ENCODE data around the gene SCGB1C2.
"Not testable (repeated sequence)": the region's sequence is repeated elsewhere in the genome, so short reads cannot be mapped to it uniquely, and the experiment has no call there.

SCGB1C2 gene

DNA sequence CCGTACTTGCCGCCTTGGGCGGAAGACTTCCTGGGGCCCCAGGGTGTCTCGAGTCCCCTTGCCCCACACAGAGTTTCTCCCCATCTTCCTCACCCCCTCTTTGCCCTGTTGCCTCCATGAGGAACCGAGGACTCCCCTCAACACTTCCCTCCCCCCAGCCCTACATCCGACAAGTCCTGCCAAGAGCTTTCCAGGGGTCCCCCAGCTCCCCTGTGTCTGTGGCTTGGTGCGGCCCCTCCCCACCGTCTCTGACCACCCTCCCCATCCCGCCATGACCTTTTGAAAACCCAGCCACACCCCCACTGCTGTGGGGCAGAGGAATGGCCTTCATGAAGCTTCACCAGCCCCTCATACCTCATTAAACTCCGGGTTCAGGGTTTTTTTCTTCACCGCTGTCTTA is 11.4 kb downstream of the SCGB1C2 start:
- no peak for DNase-seq (ENCODE audit: low read depth in 2 of 3, low spot score in 1 of 3)

DNA sequence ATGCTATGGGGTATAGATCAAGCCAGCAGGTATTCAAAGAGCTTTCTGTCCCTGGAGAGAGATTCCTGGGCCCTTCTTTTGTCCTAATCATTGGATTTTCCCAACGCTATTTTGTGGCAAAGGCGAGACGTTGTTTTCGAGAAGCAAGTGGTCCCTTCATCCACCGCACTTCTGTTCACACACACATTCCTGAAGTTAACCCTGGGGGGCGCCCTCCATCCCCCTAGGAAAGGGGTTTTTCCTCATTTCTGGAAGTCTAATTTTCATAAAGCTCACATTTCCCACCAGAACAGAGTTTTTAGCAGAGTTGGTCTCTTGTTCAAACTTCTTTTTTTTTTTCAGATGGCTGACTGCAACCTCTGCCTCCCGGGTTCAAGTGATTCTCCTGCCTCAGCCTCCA is 11.9 kb downstream of the SCGB1C2 start:
- DNase-seq (ENCODE audit: low read depth in 2 of 3, low spot score in 1 of 3), result no peak

DNA sequence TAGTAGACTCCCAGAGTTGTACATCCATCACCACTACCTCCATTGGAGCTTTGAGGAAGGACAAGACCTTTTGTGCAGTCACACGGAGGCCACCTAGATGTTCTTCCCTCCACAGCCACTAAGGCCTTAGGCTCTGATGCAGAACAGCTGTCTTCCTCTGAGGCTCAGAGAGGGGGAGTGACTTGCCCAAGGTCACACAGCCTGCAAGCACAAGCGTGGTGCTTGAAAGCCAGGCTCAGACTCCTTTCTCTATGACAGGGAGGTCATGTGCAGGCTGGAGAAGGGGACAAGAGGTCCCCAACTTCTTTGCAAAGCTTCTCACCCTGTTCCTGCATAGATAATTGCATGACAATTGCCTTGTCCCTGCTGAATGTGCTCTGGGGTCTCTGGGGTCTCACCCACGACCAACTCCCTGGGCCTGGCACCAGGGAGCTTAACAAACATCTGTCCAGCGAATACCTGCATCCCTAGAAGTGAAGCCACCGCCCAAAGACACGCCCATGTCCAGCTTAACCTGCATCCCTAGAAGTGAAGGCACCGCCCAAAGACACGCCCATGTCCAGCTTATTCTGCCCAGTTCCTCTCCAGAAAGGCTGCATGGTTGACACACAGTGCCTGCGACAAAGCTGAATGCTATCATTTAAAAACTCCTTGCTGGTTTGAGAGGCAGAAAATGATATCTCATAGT is 12.7 kb downstream of the SCGB1C2 start:
- no peak for DNase-seq (ENCODE audit: low read depth in 2 of 3, low spot score in 1 of 3)

DNA sequence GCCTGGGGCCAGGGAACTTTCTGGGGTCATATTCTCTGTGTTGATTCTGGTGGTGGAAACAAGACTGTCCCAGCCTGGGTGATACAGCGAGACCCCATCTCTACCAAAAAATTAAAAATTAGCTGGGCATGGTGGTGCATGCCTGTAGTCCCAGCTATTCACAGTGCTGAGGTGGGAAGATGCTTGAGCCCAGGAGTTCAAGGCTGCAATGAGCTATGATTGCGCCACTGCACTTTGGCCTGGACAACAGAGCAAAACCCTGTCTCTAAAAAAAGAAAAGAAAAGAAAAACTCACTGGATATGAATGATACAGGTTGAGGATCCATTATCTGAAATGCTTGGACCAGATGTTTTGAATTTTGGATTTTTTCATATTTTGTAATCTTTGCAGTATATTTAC is 13.6 kb downstream of the SCGB1C2 start:
- no peak for DNase-seq (ENCODE audit: low read depth in 2 of 3, low spot score in 1 of 3)

DNA sequence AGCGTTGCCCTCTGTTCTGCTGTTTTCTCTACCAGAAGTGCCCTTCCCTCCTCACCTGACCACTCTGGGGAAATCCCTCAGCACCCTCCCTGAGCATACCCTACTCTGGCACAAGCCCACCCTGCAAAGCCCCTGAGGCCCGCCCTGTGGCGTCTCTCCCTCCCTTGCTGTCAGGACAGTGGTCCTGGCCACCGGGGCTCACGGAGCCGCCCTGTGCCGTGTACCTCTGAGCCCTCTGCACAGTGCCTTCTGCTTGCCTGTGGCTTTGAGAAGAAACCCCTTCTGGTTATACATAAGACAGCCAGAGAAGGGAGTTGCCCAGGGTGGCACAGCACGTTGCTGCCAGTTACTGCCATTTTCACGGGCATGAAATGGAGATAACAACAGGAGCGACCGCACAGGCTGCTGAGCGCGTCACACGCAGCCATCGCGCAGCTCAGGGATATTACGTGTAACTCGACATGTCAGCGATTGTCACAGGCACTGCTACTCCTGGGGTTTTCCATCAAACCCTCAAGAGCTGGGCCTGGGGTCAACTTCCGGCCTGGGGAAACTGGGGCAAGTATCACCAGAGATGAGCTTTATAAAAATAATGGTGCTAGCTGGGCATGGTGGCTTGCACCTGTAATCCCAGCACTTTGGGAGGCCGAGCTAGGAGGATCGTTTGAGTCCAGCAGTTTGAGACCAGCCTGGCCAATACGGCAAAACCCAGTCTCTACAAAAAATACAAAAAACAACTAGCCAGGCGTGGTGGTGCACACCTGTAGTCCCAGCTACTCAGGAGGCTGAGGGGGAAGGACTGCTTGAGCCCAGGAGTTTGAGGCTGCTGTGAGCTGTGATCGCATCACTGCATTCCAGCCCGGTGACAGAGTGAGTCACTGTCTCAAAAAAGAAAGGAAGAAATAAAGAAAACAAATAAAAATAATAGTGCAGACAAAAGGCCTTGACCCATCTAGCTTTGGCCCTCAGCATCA is 14.8 kb downstream of the SCGB1C2 start:
- no peak for DNase-seq (ENCODE audit: low read depth in 2 of 3, low spot score in 1 of 3)

DNA sequence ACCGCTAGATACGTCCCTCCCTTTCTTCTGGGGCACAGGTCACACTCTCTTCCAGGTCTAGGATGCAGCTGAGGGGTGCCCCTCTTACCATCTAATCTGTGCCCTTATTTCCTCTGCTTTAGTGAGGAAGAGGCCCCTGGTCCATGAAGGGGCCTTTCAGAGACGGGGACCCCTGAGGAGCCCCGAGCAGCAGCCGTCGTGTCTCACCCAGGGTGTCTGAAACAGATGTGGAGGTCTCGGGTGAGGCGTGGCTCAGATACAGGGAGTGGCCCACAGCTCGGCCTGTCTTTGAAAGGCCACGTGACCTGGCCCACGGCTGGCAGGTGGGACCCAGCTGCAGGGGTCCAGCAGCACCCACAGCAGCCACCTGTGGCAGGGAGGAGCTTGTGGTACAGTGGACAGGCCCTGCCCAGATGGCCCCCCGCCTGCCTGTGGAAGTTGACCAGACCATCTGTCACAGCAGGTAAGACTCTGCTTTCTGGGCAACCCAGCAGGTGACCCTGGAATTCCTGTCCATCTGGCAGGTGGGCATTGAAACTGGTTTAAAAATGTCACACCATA is 15.6 kb downstream of the SCGB1C2 start:
- DNase-seq (ENCODE audit: low read depth in 2 of 3, low spot score in 1 of 3), result no peak

DNA sequence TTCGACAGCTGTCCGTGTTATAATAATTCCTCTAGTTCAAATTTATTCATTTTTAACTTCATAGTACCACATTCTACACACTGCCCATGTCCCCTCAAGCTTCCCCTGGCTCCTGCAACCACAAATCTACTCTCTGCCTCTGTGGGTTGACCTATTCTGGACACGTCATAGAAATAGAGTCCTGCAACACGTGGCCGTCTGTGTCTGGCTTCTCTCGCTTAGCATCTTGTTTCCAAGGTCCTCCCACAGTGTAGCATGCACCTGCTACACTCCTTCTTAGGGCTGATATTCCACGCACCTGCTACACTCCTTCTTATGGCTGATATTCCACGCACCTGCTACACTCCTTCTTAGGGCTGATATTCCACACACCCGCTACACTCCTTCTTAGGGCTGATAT is 16.5 kb downstream of the SCGB1C2 start:
- no peak for DNase-seq (ENCODE audit: low read depth in 2 of 3, low spot score in 1 of 3)

DNA sequence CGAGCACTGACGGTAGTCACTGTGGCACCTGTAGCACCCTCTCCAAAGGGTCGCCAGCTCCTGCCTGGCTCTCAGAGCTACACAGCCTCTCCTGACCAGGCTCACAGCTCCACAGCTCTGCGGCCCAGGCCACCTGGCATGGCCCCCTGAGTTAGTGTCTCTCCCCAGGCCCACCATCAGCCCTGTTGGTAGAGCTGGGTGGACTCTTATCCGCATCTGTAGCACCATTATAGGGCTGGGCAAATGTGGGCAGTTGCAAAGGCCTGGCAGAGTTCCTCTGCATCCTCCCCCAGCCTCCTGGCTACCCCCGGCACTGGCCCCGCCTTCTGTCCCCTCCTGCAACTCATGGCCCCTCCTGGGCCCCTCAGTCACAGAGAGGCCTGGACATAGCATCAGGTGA is 18.2 kb downstream of the SCGB1C2 start:
- no peak for DNase-seq (ENCODE audit: low read depth in 2 of 3, low spot score in 1 of 3)

DNA sequence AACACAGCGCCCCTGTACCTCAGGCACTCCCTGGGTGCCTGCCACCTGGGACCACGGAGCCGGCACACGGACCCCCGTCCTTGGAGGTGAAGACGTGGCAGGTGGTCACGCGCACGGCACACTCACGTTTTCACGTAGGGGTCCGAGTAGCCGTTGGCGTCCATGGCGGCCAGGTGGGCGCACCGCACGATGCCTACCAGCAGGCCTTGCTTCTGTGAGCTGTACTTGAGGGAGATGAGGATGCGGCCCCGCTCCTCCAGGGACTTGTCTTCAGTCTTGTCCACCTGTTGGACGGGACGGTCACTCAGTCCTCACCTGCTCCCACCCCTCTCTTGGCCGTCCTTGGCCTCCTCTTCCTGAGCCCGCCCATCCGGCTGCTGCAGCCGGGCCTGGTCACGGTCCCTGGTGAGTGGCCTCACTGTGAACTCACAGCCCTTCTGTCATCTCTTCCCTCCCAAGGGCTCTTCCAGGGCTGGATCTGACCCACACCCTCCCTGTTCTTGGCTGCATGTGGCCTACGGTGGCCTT is 18.8 kb downstream of the SCGB1C2 start:
- DNase-seq (ENCODE audit: low read depth in 2 of 3, low spot score in 1 of 3), result no peak

DNA sequence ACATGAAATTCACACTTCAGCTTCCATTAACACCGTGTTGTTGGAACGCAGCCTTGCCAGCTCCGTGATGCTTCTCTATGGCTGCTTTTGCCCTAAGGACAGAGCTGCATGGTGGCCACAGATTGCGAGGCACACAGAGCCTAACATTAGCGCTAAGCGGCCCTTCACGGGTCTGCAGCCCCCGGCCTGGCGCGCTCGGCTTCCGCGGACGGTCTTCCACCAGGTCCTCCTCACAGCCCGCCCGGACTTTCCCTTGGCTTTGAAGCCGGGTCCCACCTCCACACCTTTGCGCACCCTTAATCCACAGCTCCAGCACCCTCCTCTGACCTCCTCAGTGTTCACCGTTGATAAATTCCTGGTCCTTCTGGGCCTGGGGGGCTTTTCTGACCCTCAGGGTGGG is 19.6 kb downstream of the SCGB1C2 start:
- DNase-seq (ENCODE audit: low read depth in 2 of 3, low spot score in 1 of 3), result no peak

DNA sequence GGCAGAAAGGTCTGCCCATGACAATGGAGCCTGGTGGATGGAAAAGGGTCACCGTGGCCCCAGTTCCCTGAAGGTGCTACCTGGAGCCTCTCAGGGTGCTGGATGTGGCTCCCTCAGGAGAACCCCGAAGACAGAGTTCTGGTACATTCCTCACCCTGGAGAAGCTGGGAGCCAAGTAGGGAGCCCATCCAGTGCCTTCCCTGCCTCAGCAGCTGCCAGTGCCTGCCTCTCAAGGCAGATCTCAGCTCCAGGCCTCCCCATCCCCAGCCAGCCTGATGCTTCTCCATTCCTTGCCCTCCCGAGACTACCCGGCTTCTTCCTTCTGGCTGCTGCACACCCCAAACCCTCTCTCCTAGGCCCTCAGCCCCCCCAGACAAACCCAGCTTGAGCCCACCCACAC is 20.5 kb downstream of the SCGB1C2 start:
- DNase-seq (ENCODE audit: low read depth in 2 of 3, low spot score in 1 of 3), result no peak

DNA sequence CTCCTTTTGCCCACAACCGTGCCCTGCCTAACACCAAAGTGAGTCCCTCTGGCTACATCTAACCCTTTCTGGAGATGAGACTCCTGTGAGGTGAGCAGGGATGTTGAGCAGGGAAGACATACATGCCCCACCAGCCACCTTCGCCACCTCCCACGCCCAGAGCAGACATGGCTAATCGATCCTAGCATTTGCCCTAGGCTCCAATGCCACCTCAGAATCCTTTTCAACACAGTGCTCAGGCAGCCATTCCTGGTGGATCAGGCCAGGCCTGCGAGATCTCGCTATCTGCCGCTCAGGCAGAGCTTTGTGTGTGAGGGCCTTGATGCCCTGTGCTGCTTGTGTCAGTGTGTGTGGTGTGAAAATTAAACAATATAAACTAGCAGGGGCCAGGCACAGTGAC is 21.0 kb downstream of the SCGB1C2 start:
- no peak for DNase-seq (ENCODE audit: low read depth in 2 of 3, low spot score in 1 of 3)

DNA sequence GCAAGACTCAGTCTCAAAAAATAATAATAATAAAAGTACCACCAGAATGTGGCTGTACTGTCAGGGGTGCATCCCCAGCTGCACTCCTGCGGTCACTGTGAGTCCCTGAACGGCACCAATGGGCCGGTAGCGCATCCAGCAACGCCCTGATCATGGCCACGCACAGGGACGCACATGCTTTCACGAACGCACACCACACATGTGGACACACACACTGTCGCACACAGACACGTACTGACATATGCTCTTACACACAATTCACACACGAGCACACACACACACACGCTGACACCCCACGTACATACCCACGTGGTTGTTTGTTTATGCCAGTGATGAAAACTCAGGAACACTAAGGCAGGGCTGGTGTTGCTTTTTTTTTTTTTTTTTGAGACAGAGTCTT is 22.2 kb downstream of the SCGB1C2 start:
- no peak for DNase-seq (ENCODE audit: low read depth in 2 of 3, low spot score in 1 of 3)

DNA sequence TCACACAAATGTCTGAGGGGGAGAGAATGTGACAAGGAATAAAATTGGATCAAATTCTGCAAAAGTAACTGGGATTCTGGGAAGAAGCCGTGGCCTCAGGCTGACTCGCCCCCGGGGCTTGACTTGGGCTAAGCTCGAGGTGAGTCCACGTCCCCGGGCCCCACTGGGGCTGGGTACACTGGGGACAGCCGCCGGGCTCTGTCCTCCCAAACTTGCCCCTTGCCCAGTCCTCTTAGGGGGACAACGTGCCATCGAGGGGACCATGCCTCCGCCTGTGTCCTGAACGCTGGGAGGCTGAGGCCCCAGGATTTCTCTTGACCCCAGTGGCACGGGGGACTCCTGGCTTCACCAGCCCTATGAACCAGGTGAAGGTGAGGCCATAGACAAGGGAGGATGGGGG is 23.0 kb downstream of the SCGB1C2 start:
- DNase-seq (ENCODE audit: low read depth in 2 of 3, low spot score in 1 of 3), result no peak

DNA sequence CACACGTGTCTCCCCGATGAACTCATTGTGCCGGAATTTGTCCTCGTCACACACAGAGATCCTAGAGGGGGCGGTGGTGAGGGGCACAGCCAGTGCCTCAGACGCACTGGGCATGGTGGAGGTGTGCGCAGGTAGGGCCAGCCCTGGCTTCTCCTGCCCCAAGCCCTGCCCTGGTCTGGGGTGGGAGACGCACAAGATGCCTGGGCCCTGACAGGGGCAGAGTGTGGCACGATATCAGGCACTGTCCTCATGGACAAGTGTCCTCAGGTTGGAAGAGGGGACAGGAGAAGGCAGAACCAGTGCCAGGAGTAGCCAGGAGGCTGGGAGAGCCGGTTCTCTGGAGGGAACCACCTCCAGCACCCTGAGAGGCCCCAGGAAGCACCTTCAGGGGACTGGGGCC is 24.1 kb downstream of the SCGB1C2 start:
- no peak for DNase-seq (ENCODE audit: low read depth in 2 of 3, low spot score in 1 of 3)

DNA sequence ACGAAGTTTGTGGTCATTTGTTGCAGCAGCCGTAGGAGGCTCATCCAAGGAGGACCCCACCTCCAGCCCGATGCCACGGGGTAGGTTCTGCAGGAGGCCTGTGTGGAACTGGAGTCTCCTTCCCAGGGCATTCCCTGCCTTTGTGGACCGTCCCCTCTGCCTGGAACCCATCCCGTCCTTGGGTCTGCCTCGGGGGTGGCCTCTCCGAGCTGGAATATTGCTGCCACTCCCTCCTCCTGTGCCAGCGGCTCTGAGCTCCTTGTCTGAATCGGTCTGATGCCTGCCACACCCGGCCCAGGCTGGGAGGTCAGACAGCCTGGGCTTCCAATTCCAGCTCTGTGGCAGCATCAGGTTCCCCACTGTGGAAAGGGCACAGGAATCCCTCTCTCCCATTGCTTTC is 25.3 kb downstream of the SCGB1C2 start:
- DNase-seq (ENCODE audit: low read depth in 2 of 3, low spot score in 1 of 3), result no peak

DNA sequence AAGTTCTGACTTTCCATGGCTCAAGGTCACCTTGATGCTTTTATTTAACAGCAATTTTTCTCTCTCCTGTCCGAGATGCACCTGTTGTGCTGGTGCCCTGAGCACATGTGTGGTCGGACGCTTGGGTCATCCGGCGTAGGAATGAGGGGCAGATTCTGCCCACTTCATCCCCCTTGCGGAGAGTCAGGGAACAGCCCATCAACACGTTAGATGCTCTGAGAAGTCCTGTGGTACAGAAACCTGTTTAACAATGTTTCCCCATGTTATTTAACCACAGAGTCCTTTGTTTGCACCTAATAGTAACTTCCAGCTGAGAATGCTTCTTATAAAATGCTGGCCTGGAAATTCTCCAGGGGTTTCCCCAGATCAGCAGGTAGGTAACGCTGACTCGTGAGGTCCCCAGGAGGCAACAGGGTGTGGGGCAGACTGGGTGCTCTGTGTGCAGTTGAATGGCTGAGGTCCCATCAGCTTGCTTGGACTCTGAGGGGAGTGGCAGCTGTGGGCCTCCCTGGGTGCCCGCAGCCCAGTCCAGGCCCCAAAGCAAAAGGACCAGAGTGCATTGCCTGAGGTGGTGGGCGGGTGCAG is 26.2 kb downstream of the SCGB1C2 start:
- no peak for DNase-seq (ENCODE audit: low read depth in 2 of 3, low spot score in 1 of 3)

DNA sequence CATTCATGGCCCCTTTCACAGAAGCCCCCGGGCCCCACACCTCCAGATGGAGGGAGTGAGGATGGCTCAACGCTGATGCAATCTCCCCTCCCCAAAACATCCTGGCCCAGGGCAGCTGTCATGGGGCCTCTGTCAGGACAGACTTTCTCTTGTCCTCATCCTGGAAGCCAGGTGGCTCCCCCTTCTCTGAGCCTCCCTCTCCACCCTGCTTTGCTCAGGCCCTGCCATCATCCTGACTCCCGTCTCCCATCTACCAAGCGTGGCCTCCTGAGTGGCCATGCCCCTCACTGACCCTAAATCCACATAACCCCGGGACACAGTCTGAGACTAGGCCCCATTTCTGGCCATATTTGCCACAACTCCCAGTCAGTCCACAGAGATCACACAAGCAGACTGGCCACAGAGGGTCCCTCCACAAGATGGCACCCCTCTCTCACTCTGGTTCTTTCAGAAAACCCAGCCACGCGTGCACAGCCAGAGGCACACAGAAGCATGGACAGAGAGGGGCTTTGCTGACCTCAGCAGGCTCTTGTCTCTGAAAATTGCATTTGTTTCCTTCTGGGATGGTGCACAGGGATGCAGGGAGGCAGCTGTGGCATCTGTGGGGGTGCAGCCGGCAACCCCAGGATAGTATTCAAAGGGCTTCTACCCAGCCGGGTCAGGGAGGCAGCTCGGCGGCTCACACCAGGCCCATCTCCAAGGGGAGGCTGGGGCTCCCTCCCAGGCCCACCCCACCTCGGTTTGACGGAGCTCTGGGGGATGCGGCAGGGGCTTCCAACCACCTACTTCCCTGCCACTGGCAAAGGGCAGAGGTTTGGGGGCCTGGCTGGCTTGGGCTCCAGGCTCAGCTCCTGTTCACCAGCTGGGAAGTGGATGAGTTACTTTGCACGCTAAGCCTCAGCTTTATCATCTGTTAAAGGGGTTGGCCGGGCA is 27.2 kb downstream of the SCGB1C2 start:
- DNase-seq (ENCODE audit: low read depth in 2 of 3, low spot score in 1 of 3), result no peak

DNA sequence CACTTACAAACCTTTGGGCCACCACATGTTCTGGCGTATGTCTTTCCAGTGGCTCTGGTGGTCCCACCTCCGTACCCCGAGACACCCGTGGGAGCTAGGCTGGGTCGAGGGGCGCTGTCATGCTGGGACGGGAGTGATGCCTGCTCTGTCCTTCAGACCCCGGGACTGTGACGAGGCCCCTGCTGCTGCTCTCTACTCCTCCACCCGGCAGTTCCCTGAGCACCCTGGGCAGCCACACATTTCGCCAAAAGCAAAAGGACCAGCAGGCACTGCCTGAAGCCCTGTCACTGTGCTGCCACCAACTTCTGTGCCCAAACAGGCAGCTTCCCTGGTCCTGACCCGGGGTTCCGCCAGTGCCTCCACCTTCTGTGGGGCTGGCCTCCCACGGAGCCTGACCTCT is 28.6 kb downstream of the SCGB1C2 start:
- DNase-seq (ENCODE audit: low read depth in 2 of 3, low spot score in 1 of 3), result no peak

DNA sequence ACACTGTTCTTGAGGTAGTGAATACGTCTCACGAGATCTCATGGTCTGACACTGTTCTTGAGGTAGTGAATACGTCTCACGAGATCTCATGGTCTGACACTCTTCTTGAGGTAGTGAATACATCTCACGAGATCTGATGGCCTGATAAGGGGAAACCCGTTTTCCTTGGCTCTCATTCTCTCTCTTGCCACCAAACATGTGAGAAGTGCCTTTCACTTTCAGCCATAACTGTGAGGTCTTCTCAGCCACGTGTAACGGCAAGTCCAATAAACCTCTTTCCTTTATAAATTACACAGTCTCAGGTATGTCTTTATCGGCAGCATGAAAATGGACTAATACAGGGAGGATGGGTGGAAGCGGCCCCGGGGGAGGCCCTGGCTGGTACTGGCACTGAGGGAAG is 31.2 kb downstream of the SCGB1C2 start:
- DNase-seq (ENCODE audit: low read depth in 2 of 3, low spot score in 1 of 3), result not testable (repeated sequence)

Data from stimulated activated CD4-positive, alpha-beta T cell treated with anti-CD3 and anti-CD28 coated beads, Interleukin-12 subunit alpha, Interleukin-12 subunit beta, amount 100 ng/mL, for 48 hours (primary cell).